Activated CD4-positive, alpha-beta T cell treated with anti-CD3 and anti-CD28 coated beads, Interleukin-10, Interleukin-2, amounts not matched to agents 100 ng/mL and 50 ng/mL, durations not matched to agents 16 hours and 8 hours (primary cell): ENCODE results near the gene EEIG2.
A peak's percentile ranks its signal among the peaks of the same experiment; 100 is the strongest.

Source experiments
- DNase-seq: peaks from one replicate; pipeline ENCODE4 v3.0.0-alpha.2; 2020

The EEIG2 gene

DNA sequence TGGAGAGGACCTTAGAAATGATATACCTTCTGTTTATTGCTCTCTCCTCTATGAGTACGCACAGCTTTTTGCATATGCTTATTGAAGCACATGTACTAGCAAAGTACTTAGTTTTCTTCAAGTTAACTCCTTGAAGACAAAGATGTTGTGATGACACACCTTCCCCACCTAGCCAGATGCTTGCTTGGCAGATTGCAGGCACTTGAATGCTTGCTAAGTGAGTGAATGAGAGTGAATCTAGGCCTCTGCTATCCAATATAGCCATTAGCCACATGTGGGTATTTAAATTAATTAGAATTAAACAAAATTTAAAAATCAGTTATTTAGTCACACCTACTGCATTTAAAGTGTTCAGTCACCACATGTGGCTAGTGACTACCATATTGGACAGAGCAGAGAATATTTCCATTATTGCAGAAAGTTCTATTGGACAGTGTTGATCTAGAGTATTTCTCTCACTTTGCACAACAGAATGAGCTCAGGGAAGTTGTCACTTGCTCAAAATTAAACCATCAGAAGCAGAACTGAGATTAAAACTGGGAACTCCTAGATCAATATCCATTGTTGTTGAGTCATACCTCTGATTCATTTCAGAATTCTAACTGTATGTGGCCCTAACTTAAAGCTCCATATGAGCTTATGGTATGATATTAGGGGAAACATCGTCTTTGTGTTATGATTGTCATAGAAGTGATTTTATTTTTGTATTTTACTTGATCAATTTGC, 8.6 kb upstream of the EEIG2 start:
- peak; percentile 81 for DNase-seq

DNA sequence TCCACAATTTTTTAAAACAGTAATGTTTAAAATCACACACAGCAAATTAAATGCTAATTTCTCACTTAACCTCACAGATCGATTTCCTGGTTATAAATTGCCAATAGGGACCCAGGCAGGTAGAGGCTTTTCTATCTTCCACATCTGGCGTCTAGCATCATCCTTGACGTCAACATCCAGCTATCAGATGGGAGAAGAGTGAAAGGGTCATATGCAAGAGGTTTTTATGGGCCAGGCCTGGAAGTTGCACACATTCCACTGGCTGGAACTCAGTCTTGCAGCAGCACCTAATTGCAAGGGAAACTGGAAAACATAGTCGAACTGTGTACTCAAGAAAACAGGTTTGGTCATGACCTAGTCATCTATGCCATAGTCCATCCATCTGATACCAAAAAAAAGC, 6.0 kb upstream of the EEIG2 start:
- no peak for DNase-seq

DNA sequence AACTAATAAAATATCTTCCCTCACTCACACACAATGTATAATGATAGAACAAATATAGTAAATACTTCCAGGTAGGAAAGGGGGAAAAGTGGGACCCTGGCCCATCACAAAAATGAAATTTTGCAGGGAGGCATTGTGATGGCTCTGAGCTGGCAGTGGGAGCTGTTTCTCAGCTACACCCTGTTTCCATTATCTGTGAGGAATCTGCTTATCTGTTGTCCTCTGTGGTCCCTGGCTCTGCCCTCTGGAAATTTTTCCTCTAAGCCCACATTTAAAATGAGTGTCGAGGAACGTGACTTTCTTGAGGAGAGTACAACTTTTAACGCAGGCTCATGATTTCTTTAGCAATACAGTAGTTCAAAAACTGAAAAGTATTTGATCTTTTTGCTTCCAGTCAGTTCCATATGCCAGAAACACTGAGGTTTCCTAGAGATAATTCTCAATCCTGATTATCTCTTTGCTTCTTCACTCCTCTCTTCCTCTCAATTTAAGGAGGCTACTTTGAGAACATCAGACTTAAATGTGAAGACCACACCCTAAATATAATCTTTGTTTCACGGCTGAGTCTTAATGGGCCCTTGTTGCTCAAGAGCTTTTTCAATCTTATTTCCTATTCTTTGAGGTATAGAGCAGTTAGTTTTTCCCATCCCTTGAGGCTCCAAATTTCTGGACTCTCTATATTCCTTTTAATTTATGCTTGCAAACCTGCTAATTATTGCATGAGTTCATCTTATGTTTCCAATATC, 5.0 kb upstream of the EEIG2 start:
- DNase-seq: no peak

DNA sequence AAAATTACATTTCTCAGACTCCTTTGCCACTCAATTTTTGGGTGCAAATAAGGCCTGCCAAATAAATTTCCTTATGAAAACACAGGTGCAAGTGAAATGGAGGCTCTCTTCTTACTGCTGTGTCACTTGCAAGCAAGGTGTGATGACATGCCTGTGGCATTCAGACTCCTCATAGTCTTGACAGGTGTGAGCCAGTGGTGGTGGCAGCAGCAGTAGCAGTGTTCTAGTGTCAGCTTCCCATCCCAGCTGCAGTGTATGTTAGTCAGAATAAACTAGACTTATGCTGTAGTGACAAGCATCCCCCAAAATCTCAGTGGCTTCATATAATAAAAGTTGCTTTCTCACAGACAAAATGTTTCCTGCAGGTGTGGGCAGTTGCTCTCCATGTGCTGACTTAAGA, 3.8 kb upstream of the EEIG2 start:
- DNase-seq: no peak

DNA sequence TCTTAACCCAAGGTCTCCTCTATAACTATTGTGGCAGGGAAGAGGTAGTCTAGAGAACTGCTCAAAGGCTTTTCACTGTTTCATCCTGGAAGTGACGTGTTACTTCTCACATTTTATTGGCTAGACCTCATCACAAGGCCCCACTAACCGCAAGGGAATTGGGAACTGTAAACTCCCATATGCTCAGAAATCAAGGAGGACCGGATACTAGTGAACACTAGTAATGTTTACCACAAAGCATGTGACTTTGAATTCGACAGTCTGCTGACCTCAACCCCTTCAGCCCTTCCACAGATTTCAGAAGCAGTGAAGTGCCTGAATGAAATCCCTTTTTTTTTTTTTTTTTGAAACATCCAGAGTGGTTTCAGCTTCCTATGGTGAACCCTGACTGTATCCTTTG, 3.4 kb upstream of the EEIG2 start:
- DNase-seq: no peak

DNA sequence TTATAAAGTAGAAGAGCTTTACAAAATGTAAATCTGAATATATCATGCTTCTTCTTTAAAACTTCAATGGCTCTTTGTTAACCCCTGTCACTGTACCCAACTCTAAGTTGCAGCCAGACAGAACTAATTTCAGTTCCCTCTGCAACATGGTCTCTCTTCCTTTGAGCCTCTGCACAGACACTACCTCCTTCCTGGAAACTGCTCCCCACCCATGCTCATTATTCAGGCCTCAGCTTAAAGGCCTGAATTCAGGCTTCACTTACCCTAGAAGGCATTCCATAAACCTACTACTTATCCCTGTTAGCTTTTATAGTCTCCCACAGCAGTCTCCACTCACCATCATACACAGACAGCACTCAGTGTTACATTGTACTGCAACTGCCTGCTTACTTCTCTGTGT, 2.6 kb upstream of the EEIG2 start:
- DNase-seq: no peak

DNA sequence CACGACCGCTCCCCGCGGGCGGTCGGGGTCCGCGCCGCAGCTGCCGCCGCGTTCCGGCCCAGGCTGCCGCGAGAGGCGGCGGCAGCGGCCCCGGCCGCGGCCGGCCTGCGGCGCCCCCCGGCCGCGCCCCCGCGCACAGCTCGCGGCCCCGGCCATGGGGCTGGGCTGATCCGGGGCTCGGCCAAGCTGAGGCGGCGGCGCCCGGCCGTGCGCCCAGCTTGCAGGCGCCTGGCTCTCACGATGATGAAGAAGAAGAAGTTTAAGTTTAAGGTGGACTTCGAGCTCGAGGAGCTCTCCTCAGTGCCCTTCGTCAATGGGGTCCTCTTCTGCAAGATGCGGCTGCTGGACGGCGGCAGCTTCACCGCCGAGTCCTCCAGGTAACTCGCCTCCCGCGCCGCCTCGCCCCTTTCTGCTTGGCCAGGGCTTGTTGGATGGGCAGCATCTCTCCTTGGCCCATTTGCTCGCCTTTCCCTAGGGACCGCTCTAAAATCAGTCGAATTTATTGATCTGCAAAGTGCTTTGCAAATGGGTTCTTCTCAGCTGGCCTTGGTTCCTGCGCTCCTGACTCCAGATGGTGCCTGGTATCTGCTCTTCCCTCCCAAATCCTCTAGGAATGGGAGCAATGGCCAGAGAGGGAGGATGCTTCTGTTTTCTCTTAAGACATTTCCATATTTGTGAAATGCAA, 431 bp downstream of the EEIG2 start:
- DNase-seq: peak; percentile 25

DNA sequence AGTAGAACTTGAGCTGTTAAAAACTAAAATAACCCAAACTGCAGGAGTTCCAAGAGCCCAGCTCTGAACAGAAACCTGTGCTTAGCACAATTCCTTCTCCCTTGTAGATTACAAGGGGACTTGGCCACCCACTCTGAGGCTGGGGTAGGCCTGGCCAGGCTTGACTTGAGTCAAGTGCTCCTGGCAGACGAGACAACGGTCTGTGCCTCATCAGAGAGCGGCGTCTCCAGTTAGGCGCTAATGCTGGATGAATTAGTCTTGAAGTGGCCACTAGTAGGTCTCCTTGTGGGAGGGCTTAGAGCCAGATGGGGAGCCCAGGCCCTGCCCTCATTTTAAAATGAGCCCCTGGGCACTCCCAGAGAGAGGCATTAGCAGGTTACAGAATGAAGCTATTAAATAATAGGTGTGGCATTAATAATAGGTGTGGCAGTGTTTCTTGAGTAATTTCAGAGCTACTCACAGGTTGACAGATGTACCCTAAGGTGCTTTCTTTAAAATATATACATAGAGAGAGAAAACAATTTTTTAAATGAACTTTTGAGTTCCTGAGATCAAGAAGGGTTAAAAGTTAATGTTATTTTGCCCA, 1.1 kb downstream of the EEIG2 start:
- peak; percentile 66 for DNase-seq

DNA sequence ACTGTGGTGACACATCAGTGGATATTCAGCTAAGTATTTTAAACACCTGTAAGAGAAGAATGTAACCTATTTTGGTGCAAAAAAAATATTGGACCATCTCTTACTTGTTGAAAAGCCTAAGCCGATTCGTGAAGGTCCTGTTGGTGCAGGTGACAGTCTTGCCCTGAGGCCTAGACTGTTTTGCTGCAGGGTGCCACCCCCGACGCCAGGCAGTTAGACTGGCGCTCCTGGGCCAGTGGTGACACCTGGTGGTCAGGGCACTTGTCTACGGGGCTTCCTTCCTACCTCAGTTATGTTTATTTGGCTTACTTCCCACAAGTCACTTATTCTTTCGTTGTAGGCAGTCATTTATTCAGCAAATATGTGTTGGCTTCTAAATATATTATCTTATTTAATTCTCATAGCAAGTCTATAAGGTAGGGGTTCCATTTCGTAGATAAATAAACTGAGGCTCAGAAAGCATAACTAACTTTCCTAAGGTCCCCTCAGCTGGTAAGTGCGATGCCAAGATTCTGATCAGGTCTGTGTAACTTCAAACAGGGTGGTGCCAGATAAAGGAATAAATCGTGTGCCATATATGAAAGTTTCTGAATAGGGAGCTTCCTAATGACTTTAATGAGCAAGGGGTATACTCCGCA, 1.9 kb downstream of the EEIG2 start:
- DNase-seq: peak; percentile 91

DNA sequence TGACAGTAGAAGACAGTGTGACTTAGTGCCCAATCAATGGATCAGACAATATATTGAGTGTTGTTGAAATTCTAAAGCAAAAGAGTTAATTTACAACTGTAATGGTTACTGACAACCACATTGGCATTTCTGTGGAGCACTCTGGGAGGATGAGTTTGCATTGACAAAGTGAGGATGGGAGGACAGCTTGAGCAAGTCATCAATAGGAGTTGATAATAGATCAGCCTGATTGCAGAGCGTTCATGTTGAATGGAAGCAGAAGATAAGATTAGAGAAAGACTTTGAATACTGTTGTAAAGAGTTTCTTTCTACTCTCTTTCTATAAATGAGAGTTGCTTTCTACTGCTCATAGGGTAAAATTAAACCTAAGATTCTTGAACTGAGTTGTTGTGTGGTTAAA, 3.9 kb downstream of the EEIG2 start:
- DNase-seq: no peak

DNA sequence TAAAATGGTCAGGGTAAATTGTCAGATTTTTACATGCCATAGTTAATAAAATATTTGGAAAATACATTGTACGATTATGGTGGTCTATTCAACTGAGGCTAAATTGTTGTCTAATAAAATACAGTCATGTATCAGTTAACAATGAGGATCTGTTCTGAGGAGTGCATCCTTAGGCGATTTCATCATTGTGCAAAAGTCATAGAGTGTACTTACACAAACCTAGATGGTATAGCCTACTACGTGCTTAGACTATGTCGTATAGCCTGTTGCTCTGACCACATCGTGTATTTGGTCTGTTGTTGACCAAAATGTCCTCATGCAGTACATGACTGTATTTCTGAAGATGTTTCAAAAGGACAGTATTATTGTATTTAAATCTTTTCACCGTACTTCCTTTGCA, 5.2 kb downstream of the EEIG2 start:
- DNase-seq: no peak

DNA sequence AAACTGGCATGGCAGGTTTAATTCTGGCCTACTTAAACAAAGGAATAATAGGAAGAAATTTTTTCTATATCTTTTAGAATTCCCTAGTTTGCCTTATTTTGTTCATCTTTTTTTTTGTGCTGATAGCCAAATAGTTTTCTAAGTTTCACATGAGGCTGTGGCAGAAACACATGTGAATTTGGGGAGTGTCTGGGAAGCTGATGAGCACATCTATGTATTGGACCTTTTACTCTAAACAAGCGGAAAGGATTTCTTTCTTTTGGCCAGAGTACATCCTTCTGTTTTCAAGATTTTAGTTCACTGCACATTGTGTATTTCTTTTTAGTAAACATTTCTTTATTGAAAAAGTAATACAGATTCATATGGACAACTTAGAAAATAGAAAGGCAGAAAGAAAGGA, 5.6 kb downstream of the EEIG2 start:
- no peak for DNase-seq

DNA sequence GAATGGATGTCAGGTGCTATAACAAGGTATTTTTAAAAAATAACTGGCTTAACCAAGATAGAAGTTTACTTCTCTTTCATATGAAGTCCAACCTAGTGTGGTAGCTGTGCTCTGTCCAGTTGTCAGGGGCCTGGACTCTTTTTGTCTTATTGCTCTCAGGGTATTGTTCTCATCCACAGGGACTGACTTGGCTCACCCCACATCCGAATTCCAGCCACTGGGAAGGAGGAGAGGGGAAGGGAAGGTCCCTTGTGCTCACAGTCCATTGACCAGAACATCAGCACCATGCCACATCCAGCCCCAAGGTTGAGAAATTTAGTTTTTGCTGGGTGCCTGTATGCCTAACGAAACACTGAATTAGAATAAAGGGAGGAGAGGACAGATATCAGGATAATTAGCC, 8.7 kb downstream of the EEIG2 start:
- DNase-seq: no peak

DNA sequence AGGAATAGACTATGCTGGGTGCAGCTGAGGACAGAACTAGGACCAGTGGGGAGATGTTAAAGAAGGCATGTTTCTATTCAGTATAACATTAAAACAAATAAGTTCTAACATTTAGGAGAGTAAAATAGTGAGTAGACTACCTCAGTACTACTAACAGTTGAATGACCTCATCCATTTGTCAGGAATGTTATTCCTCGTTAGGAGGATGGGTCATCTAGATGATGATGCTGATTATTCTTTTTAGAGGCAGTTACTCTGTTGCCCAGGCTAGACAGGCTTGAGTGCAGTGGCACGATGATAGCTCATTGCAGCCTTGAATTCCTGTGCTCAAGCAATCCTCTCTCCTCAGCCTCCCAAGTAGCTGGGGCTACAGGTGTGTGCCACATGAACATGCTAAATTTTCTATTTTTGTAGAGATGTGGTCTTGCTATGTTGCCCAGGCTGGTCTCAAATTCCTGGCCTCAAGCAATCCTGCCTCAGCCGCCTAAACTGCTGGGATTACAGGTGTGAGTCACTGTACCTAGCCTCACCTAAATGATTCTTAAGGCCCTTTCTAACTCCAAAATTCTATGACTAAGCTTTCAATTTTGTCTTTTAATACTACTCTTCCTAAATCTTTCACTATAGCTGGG, 9.3 kb downstream of the EEIG2 start:
- no peak for DNase-seq

DNA sequence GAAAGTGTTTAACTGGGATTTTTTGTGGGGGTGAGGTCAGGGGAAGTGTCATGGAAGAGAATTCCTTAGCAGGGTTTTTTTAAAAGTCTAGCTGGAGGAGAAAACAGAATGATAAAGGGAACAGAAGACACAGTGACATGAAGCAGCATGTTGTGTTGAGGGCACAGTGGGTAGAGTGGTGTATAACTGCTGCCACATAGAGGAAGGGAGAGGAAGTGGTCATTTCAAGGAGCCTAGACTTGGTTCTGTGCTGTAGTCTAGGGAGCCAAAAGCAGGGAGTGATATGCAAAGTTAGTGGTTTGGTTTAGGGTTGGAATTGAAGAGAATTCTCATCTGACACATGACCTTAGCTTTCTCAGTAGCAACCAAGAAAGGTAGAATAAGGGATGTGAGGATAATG, 10.2 kb downstream of the EEIG2 start:
- peak; percentile 64 for DNase-seq

DNA sequence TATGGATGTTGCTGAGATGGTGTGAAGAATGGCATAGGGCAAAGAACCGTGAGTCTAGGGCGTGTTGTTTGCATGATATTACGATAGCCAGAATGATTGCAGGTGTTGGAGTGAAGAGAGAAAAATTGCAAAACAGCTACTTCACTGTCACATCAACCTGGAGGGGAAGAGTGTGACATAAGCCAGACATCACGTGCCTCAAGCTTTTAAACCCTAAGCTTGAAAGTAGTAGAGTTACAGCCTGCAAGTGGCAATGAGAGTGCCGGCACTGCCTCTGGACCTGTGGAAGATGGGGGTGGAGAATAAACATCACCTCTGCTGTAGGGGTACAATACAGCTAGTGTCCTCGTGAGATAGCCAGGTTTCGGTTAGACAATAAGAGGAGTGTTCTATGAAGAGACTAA, 11.1 kb downstream of the EEIG2 start:
- no peak for DNase-seq

DNA sequence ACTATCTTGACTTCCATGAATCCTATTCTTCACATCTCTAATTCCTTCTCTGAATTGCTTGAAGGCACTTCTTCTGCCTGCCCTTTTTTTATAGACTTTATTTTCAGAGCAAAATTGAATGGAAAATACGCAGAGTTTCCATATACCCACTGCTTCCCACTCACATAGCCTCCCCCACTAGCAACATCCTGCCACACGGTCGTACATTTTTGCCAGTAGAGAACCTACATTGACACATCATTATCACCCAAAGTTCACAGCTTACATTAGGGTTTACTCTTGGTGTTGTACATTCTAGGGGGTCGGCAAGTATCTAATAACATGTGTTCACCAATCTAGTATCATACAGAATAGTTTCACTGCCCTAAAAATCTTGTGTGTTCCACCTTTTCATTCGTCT, 12.3 kb downstream of the EEIG2 start:
- DNase-seq: no peak

DNA sequence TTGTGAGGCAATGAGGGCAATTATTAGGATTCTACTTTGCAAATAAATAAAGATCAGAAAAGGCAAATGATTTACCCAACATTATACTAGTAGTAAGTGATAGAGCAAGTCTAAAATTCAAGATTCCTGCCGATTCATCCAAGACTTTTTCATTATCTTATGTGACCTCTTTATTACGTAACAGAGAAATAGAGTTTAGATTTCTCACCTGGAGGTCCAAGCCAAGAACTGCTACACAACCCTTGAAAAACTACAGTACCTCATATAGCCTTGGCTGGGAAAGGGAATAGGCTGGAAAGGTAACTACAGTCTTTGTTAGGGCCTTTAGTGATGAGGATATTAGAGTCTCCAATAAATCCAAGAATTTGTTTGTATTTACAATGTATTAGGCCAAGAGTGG, 13.3 kb downstream of the EEIG2 start:
- no peak for DNase-seq

DNA sequence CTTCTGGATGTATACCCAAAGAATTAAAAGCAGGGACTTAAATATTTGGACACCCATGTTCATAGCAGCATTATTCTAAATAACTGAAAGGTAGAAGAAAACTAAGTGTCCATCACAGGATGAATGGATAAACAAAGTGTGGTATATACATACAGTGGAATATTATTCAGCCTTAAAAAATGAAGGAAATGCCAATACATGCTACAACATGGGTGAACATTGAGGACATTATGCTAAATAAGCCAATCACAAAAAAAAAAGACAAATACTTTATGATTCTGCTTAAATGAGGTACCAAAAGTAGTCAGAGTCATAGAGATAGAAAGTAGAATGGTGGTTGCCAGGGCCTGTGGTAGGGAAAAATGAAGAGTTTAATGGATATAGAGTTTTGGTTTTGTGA, 14.1 kb downstream of the EEIG2 start:
- no peak for DNase-seq

DNA sequence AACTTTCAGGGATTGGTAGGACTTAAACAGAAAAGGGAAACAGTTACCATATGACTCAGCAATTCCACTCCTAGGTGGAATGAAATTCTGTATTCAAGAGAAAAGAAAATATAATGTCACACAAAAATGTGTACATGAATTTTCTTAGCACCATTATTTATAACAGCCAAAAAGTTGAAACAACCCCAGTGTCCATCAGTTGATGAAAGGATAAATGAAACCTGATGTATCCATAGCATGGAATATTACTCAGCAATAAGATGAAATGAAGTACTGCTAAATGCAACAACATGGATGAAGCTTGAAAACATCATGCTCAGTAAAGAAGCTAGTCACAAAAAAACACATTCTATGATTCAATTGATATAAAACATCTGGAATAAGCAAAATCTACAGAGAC, 15.5 kb downstream of the EEIG2 start:
- DNase-seq: no peak

DNA sequence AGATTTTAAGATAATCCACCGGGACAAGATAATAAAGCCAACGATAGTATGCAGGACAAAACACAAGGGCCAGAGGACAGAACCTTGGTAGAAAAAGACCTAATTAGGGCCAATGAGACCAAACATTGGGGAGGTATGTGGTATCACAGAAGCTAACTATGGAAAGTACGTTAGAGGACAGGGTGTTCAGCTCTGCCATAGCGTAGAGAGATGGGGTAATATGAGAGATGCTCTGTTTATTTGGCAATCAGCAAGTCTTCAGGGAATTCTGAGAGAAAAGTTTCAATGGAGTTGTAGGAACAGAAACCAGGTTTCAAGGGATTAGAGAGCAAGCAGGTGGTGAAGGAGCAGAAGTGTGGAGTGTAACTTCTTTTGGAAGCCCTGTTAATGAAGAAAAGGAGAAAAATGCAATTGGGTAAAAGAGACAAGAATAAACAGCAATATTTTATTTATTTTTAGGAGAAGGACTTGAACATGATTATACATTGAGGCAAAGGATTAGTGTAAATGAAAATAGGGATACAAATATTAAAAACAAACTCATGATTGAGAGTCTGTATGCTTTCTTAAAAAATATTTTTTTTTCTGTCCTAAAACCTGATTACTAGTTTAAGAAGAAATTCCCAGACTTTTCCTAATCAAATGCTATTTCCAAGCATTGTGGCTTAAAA, 24.0 kb downstream of the EEIG2 start:
- no peak for DNase-seq

DNA sequence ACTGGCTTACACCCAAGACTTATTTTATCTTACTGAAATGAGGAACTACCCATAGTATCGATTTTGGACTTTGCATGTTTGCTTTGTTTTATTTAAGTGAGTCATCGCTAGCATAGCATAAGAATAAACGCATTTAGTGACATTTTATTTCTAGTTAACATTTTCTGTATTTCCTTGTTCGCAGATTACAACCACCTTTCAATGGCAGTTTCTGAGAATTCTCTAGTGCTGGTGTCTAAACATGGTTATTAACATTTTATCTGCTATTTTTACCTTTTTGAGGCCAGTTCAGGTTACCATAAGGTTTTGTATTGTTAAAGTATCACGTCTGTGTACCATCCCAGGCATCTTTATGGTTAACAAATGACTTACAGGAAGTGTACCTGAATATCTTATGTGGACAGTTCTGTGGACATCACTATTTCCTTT, 24.5 kb downstream of the EEIG2 start:
- DNase-seq: no peak
